ENCODE data around the gene ATP13A2.
"Not testable (repeated sequence)": the region's sequence is repeated elsewhere in the genome, so short reads cannot be mapped to it uniquely, and the experiment has no call there.

The ATP13A2 gene

DNA sequence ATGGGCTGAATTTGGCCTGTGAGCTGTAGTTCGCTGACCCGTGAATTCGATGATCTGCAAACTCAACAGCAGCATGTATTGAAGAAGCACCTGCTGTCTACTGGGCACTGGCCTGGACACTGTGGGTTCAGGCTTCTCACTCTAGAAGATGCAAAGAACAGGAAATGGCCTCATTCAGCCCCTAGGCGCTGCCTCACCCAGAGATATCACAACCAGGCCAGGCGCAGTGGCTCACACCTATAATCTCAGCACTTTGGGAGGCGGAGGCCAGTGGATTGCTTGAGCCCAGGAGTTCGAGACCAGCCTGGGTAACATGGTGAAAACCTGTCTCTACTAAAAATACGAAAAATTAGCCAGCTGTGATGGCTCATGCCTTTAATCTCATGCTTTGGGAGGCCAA is 55.0 kb downstream of the ATP13A2 start:
- DNase-seq, result no peak

DNA sequence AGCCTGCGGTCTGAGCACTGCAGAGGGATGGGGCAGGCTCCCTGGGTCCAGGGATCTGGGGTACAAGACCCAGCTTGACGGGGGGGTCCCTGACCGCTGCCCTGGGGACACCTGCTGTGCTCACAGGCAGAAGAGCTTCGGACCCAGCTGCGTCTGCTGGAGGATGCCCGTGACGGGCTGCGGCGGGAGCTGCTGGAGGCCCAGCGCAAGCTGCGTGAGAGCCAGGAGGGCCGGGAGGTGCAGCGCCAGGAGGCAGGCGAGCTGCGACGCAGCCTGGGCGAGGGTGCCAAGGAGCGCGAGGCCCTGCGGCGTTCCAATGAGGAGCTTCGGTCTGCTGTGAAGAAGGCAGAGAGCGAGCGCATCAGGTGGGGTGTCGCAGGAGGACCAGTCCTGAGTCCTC is 56.5 kb downstream of the ATP13A2 start:
- DNase-seq, result no peak

DNA sequence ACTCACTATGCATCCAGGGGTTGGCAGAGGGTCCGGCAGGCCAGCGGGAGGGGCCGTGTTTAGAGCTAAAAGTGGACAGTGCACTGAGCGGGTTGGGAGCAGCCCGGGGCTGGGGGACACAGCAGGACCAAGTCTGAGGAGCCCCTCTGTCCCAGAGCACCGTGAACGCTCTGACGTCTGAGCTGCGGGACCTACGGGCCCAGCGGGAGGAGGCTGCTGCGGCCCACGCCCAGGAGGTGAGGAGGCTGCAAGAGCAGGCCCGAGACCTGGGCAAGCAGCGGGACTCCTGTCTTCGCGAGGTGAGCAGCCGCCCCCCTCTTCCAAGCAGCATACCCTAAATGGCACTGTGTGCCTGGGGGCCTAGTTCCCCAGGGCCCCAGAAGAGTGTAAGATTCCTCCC is 57.1 kb downstream of the ATP13A2 start:
- no peak for DNase-seq

DNA sequence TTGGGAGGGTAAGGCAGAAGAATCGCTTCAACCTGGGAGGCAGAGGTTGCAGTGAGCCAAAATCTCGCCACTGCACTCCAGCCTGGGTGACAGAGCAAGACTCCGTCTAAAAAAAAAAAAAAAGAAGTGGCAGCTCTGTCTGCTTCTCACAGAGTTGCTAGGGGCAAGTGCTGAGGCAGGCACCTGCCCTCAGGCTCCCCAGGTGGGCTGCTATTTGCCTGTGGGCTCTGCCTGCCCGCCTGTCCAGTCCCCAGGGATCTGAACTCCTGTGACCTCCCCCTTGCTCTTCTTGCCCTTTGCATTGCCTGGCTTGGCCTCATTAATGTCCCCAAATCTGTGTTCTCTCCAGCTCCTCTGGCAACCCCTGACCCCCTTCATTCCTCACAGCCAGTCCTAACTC is 59.4 kb downstream of the ATP13A2 start:
- not testable (repeated sequence) for DNase-seq

DNA sequence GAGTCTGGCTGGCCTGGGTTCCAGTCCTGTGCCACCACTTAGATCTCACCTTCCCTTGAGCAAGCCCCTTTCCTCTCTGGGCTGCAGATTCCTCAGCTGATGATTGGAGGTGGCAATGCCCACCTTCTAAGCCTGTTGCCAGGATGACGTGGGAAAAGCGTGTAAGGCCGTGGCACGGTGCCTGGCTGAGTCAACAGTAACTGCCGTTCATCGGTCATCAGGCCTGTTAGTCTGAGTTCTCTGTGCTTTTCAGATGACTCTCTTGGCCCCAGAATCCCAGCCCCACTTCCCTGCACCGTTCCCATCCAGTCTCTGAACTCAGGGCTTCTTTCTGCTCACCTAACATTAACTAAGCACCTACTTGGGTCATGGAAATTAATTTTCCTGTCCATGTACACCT is 62.7 kb downstream of the ATP13A2 start:
- not testable (repeated sequence) for DNase-seq

DNA sequence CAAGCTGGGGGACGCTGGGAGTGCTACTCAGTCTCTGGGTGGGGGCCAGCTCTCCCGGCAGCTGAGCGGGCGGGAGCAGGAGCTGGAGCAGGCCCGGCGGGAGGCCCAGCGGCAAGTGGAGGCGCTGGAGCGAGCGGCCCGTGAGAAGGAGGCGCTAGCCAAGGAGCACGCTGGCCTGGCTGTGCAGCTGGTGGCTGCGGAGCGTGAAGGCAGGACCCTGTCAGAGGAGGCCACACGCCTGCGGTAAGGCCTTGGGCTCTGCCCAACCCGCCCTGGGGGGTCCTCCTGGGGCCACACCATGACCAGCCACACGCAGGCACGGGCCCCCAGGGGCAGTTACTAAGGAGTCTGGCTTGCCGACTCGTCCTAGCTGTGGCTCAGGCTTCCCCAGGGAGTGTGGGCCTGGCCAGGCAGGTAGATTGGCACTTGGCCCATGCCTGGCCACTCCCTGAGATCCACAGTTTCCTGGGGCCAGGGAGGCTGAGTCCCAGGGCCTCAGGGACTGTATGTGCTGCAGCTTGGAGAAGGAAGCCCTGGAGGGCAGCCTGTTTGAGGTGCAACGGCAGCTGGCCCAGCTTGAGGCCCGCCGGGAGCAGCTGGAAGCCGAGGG is 63.3 kb downstream of the ATP13A2 start:
- DNase-seq, result peak in 1 of 2 experiments; percentile 67

DNA sequence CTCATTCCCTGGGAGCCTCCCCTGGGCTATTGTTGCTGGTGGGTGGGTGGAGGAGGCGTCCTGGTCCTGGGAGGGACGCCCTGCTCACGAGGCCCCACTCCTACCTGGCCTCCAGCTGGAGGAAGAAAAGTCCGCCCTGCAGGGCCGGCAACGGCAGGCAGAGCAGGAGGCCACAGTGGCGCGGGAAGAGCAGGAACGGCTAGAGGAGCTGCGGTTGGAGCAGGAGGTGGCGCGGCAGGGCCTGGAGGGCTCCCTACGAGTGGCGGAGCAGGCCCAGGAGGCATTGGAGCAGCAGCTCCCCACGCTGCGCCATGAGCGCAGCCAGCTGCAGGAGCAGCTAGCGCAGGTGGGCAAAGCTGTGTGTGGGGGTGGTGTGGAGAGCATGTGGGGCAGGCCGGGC is 65.1 kb downstream of the ATP13A2 start:
- DNase-seq, result no peak

DNA sequence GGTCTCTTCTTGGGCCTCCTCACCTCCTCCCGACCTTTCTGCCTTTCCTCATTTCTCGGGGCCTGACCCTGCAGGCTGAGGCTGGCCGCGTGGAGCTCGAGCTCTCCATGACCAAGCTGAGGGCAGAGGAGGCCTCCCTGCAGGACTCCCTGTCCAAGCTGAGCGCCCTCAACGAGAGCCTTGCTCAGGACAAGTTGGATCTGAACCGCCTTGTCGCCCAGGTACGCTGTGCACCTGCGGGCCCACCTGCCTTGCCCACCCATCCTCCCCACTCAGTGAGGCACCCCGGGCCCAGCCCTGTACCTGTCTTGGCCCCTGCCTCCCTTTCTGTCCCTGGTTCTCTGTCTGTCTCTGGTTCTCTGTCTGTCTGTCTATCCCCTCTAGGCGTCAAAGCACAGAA is 65.5 kb downstream of the ATP13A2 start:
- not testable (repeated sequence) for DNase-seq

DNA sequence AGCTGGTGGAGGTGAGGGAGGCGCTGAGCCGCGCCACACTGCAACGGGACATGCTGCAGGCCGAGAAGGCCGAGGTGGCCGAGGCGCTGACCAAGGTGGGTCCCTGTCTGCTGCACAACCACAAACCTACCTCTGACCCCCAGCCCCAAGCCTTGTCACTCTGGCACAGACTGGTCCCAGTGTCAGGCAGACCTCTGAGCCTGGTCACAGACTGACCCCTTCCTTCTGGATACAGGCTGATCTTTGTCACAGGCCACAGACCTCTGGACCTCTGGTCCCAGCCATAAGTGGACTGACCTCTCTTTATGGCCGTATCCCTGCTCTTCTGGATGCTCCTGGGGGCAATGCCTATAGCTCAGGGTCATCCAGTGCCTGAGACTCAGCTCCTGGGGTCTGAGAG is 66.2 kb downstream of the ATP13A2 start:
- DNase-seq, result not testable (repeated sequence)

DNA sequence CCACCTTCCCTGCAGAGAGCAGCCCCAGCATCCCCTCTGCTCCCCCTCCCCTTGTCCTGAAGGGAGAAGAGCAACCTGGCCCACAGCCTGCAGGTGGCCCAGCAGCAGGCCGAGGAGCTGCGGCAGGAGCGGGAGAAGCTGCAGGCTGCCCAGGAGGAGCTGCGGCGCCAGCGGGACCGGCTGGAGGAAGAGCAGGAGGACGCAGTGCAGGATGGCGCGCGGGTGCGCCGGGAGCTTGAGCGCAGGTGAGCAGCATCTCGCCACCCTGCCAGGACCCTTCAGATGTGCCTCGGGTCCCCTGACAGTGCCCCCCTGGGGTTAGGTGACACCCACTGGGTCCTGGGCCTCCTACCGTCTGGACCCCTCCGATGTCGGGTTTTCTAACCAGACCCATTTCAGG is 67.7 kb downstream of the ATP13A2 start:
- DNase-seq, result no peak

DNA sequence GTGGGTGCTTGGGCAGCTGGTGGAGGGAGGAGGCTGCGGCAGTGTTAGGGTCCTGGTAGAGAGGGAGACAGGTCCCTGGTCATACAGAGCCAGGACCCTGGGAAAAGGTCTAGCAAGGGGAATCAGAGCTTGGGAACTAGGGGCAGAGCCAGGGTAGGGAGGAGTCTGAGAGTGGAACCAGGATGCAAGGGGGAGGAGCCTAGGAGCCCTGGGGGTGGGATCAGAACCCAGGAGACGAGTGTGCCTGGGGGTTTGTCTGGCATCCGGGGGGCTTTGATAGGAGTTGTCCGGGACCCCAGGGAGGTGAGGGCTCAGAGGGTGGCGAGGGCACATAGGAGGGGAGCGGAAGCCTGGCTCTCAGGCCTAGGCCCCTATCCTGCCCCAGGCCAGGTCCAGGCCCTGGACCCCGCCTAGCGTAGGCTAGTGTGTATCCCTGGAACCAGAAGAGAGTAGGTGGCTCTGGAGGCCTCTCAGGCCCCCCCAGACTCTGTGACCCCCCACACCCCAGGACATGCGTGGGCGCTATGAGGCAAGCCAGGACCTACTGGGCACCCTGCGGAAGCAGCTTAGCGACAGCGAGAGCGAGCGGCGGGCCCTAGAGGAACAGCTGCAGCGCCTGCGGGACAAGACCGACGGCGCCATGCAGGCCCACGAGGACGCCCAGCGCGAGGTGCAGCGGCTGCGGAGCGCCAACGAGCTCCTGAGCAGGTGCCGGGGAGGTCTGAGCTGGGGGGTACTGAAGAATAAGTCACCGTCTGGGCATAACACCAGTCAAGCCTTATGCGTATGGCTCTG is 72.1 kb downstream of the ATP13A2 start:
- not testable (repeated sequence) for DNase-seq

DNA sequence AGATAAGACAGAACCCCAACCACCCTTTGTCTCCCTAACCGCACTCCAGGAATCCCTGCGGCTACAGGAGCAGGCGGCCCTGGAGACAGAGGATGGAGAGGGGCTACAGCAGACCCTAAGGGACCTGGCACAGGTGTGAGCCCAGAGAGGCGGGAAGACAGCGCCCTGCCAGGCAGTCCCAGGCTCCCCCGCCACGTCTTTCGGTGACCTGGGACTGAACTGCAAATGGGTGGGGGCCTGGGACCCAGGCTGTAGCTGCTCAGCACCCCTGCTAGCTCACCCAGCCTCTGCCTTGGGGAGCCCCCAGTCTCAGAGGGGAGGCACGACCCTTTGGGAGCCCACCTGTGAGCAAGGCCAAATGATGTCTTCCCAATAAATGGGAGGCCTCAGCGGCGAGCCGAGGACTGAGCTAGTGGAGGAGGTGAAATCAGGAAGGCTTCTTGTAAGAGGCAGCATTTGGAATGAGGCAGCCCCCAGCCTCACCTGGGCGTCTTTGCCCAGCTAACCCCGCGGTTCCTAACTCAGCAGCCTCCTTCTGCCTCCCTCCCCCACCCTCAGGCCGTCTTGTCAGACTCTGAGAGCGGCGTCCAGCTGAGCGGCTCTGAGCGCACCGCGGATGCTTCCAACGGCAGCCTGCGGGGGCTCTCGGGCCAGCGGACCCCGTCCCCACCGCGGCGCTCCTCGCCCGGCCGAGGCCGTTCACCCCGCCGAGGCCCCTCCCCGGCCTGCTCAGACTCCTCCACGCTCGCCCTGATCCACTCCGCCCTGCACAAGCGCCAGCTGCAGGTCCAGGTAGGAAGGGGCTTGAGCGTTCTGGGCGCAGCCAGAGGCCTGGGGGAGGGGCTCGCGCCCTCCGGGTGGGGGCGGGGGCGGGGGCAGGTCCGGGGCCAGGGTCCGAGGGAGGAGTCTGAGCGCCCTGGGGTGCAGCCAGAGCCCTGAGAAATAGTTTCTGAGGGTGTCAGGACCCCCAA is 73.1 kb downstream of the ATP13A2 start:
- no peak for DNase-seq

DNA sequence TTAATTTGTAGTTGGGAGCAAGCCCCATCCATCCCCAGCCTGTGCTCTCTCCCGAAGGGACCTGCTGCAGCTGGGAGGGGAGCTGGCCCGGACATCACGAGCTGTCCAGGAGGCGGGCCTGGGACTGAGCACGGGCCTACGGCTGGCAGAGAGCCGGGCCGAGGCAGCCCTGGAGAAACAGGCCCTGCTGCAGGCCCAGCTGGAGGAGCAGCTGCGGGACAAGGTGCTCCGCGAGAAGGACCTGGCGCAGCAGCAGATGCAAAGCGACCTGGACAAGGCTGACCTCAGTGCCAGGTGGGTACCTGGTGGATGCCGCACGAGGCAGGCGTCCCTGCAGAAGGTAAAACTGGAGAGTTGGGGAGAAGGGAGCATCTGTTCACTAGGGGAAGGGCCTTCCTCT is 75.1 kb downstream of the ATP13A2 start:
- peak in 1 of 2 experiments; percentile 37 for DNase-seq

Data from NCI-H526 (cell line).